Body of pancreas (tissue), 4 donors: Measurements from ENCODE around the gene TRIM44. TPM values are rescaled to one million over a fixed set of nuclear protein-coding genes. Genes with fewer than 3 reads are reported as not detected.
"Not testable (repeated sequence)": the region's sequence is repeated elsewhere in the genome, so short reads cannot be mapped to it uniquely, and the experiment has no call there.

Experiments
- ATAC-seq: fragments of 150-250 bp; one replicate; pipeline ENCODE4 v1.9.1; 2016
- DNase-seq, 4 donors: peaks; one replicate each; pipeline ENCODE4 v3.0.0-alpha.2; 2019
- H3K27ac ChIP-seq, 4 donors: fragments of 200-600 bp; sonication (generic); 1 replicate in 3 of 4; 2 replicates in 1 of 4; pipeline versions ENCODE4 v1.5.1 to v1.6.1; 2016 to 2019; ENCODE audit warnings: mild to moderate bottlenecking in 1 of 4, mixed read lengths in 1 of 4, moderate library complexity in 1 of 4
- H3K27me3 ChIP-seq, 2 donors: fragments of 200-600 bp; sonication (generic); one replicate each; pipeline ENCODE4 v1.6.0; 2016; ENCODE audit warnings: mild to moderate bottlenecking in 1 of 2
- H3K36me3 ChIP-seq, 2 donors: fragments of 200-600 bp; sonication (generic); replicated peaks in 1 of 2; 2 replicates each; pipeline ENCODE4 v1.5.1; 2016; ENCODE audit warnings: low read depth in 2 of 2; ENCODE audit not compliant: insufficient read depth in 1 of 2
- H3K4me1 ChIP-seq: fragments of 200-600 bp; sonication (generic); one replicate; pipeline ENCODE4 v1.6.0; 2016
- H3K4me3 ChIP-seq, 2 donors: fragments of 200-600 bp; sonication (generic); 1 replicate in 1 of 2; 2 replicates in 1 of 2; pipeline ENCODE4 v1.5.1; 2016 to 2019
- H3K9me3 ChIP-seq, 3 donors: fragments of 200-600 bp; sonication (generic); 1 replicate in 2 of 3; 2 replicates in 1 of 3; pipeline ENCODE4 v1.5.1; 2016
- POLR2A ChIP-seq, 3 donors: fragments of 450-650 bp; IDR thresholded peaks; one replicate each; pipeline ENCODE4 v1.6.1; 2016; ENCODE audit warnings: antibody characterized with exemption in 3 of 3, mild to moderate bottlenecking in 2 of 3
- WGBS, 2 donors: methylation state at CpG; one replicate each; pipeline ENCODE4 v1.1.5; 2017; 5-methylcytosine and 5-hydroxymethylcytosine counted together
- intact Hi-C: fragments of 100-400 bp; cut with DNase I; formaldehyde crosslinking; loops from one replicate; pipeline ENCODE4 v1.15.1; 2023
- total RNA-seq, 2 donors: library from RNA; depleted of rRNA; stranded (reverse); fragments of >200 nt; gene quantifications; one replicate each; pipeline ENCODE4 v1.1.0, GENCODE V29; 2016
- TF ChIP-seq, protein P1 (sequence below), 7 experiments: fragments of 450-650 bp in 4 of 7; fragments of 200-600 bp in 3 of 7; sonication (generic) in 3 of 7; IDR thresholded peaks; one replicate each; pipeline ENCODE4 v1.5.1; 2016 to 2019; ENCODE audit warnings: antibody characterized with exemption in 7 of 7

The TRIM44 gene
- total RNA-seq, 2 donors from 2014 or later: 17.4 to 81.7 TPM

DNA sequence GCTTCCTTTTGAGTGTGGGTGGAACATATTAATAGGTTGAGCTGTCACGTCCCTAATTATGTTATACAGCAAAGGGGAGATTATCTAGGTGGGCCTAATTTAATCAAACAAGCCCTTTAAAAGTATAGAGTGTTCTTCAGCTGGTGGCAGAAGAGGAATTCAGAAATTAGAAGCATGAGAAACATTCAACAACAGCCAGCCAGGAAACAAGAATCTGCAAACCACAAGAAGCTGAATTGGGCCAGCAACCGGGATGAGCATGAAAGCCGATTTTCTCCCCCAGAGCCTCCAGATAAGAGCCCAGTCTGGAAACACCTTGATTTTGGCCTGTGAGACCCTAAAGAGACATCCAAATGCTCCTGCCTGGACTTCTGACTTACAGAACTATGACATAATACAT lies 175.5 kb downstream of the TRIM44 start:
- H3K4me3 ChIP-seq: no peak overlapping the region
- DNase-seq (no peak), ATAC-seq (no peak)
- H3K27me3 ChIP-seq: no peaks in the 10 kb centered on the region
- no peaks in the 10 kb centered on the region for H3K36me3 ChIP-seq
- no peaks in the 10 kb centered on the region for H3K9me3 ChIP-seq
- intact Hi-C loops: no loop called here
- WGBS, 2 donors: 86 to 87% methylated on average over 3 of the region's 3 CpGs
- peaks cover 7% of the 10 kb centered on the region for H3K4me1 ChIP-seq
- TF ChIP-seq POLR2A (IDR thresholded peaks at IDR 0.05): no peak
- TF ChIP-seq, protein P1, sequence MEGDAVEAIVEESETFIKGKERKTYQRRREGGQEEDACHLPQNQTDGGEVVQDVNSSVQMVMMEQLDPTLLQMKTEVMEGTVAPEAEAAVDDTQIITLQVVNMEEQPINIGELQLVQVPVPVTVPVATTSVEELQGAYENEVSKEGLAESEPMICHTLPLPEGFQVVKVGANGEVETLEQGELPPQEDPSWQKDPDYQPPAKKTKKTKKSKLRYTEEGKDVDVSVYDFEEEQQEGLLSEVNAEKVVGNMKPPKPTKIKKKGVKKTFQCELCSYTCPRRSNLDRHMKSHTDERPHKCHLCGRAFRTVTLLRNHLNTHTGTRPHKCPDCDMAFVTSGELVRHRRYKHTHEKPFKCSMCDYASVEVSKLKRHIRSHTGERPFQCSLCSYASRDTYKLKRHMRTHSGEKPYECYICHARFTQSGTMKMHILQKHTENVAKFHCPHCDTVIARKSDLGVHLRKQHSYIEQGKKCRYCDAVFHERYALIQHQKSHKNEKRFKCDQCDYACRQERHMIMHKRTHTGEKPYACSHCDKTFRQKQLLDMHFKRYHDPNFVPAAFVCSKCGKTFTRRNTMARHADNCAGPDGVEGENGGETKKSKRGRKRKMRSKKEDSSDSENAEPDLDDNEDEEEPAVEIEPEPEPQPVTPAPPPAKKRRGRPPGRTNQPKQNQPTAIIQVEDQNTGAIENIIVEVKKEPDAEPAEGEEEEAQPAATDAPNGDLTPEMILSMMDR (IDR thresholded peaks at IDR 0.05): no peak
- H3K27ac ChIP-seq: no peak overlapping the region

DNA sequence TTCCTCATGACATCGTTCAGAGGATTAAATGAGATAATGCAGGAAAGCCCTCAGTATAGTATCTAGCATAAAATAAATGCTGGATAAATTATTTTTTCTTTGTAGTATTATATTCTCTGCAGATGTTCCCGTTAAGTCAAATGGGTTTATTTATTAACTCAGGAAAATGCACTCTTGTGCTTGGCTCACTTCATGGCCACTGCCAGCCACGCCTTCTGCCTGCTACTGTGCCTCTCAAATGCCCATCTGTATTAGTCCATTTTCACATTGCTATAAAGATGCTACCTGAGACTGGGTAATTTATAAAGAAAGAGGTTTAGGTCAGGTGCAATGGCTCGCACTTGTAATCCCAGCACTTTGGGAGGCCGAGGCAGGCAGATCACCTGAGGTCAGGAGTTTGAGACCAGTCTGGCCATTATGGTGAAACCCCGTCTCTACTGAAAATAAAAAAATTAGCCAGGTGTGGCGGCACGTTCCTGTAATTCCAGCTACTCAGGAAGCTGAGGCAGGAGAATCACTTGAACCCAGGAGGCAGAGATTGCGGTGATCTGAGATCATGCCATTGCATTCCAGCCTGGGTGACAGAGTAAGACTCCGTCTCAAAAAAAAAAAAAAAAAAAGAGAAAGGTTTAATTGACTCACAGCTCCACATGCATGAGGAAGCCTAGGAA lies 176.3 kb downstream of the TRIM44 start:
- H3K27ac ChIP-seq, intact Hi-C loops, H3K4me1 ChIP-seq, H3K4me3 ChIP-seq, ATAC-seq, DNase-seq, H3K9me3 ChIP-seq, H3K36me3 ChIP-seq, H3K27me3 ChIP-seq: not testable (repeated sequence)
- 82 to 83% methylated on average over 10 of the region's 10 CpGs for WGBS, 2 donors

DNA sequence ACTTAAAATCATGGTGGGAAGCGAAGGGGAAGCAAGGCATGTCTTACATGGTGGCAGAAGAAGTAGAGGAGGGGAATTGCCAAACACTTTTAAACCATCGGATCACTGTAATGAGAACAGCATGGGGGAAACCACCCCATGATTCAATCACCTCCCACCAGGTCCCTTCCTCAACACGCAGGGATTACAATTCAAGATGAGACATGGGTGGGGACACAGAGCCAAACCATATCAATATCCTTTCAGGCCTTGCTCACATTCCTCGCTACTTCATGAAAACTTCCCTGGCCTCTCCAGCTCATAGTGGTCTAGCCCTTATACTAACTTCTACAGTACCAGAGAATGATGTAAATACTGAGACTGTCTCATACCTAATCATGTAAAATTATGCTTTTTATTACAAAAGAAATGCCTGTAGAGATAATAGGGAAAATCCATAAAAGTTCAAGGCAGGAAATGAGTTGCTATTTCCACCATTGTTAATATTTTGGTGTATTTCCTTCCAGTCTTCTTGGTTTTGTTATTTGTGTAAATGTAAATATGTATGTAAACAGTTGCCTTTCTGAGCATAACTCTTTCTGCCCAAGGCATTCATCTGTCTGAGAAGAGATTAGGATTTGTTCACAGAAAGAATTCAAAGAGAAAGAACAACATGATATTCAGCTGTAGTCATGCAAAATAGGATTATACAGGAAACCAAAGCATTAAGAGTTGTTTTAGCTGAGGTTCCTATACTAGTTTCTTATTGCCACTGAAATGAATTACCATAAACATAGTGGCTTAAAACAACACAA lies 177.0 kb downstream of the TRIM44 start:
- intact Hi-C loops: no loop called here

DNA sequence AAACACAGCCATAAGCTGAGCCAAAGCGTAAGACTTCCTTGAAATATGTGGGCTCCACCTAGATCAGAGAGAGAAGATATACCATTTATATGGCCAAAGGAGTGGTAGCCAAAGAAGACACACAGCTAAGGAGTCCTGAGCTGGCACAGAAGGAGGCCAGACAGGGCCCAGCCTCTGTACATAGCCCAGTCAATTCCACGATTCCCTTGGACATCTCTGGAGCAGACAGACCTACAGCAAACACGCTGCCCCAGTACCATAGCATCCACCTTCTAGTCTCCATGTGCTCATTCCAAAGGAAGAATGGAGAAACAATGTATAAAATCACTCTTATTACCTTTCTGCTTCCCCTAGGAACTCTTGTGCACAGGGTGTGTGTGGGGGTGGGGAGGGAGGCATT lies 179.2 kb downstream of the TRIM44 start:
- Histone ChIP-seq H3K27ac (no peak overlapping the region), H3K9me3 (no peaks in the 10 kb centered on the region), H3K4me3 (no peak overlapping the region), H3K27me3 (no peaks in the 10 kb centered on the region), H3K36me3 (no peaks in the 10 kb centered on the region), H3K4me1 (peaks cover 10% of the 10 kb centered on the region)
- no peak for DNase-seq
- no peak for ATAC-seq
- no peak for TF ChIP-seq POLR2A (IDR thresholded peaks at IDR 0.05)
- TF ChIP-seq, protein P1 (IDR thresholded peaks at IDR 0.05): no peak
- 90 to 99% methylated on average over 2 to 3 of the region's 3 CpGs for WGBS, 2 donors
- intact Hi-C loops: no loop called here

More for the DNA sequence above, 177.0 kb downstream of the TRIM44 start:
- no peaks in the 10 kb centered on the region for H3K9me3 ChIP-seq
- 91 to 96% methylated on average over 4 of the region's 4 CpGs for WGBS, 2 donors
- ATAC-seq (no peak), DNase-seq (no peak)
- no peak overlapping the region for H3K27ac ChIP-seq
- no peaks in the 10 kb centered on the region for H3K36me3 ChIP-seq
- TF ChIP-seq, protein P1 (IDR thresholded peaks at IDR 0.05): no peak
- TF ChIP-seq POLR2A (IDR thresholded peaks at IDR 0.05): no peak
- no peak overlapping the region for H3K4me3 ChIP-seq
- H3K27me3 ChIP-seq: no peaks in the 10 kb centered on the region
- H3K4me1 ChIP-seq: peaks cover 10% of the 10 kb centered on the region

DNA sequence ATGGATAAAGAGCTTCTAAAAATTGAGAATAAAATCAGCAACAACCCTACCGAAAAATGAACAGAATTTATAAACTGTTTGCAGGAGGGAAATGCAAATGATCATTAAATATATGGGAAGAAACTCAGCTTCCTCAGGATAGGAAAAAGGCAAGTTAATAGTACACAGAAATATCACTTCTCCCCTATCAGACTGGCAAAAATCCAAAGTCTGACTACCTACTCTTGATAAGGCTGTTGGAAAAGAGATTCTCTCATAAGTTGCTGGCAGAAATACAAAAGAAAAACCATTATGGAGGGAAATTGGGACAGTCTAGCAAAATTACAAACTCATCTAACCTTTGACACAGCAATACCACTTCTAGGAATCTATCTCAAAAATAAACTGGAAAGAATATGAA lies 180.4 kb downstream of the TRIM44 start:
- no peaks in the 10 kb centered on the region for H3K27me3 ChIP-seq
- ATAC-seq (no peak), DNase-seq (no peak)
- H3K36me3 ChIP-seq: no peaks in the 10 kb centered on the region
- WGBS, 2 donors: 0% methylated on average over 1 of the region's 1 CpG
- no peaks in the 10 kb centered on the region for H3K9me3 ChIP-seq
- intact Hi-C loops: no loop called here
- H3K4me3 ChIP-seq: no peak overlapping the region
- no peak overlapping the region for H3K27ac ChIP-seq
- TF ChIP-seq, protein P1 (IDR thresholded peaks at IDR 0.05): no peak
- TF ChIP-seq POLR2A (IDR thresholded peaks at IDR 0.05): no peak
- peaks cover 10% of the 10 kb centered on the region for H3K4me1 ChIP-seq
